B cell (primary cell): ENCODE data around the gene RNPEPL1. TPM values are rescaled to one million over a fixed set of nuclear protein-coding genes. Genes with fewer than 3 reads are reported as not detected.

ENCODE experiments used
- ATAC-seq: fragments of 200-7000 bp; cut with Tn5 transposase; one replicate; pipeline ENCODE4 v1.10.0; 2021; ENCODE audit warnings: low read depth, mild to moderate bottlenecking, moderate number of reproducible peaks, moderate library complexity
- CTCF ChIA-PET: fragments of 350-600 bp; sonication (Branson Sonifier 250); formaldehyde crosslinking; loops from one replicate; lab custom pipeline; 2021; ENCODE audit warnings: antibody characterized with exemption, inconsistent platforms; lab: Charles Lee
- POLR2A ChIA-PET: fragments of 350-600 bp; sonication (Branson Sonifier 250); formaldehyde crosslinking; loops from one replicate; lab custom pipeline; 2021; ENCODE audit warnings: antibody characterized with exemption; lab: Charles Lee
- DNase-seq: peaks from one replicate; pipeline ENCODE4 v3.0.0; 2013
- H2AFZ ChIP-seq: 2 replicates; pipeline ENCODE4 v1.6.1; 2012; ENCODE audit warnings: mild to moderate bottlenecking, low read depth, low read length; ENCODE audit not compliant: insufficient read depth, poor library complexity, severe bottlenecking
- H3K27ac ChIP-seq, 2 donors: 1 replicate in 1 of 2; 2 replicates in 1 of 2; pipeline ENCODE4 v1.5.1; 2012 to 2013; ENCODE audit warnings: low read length in 2 of 2, mild to moderate bottlenecking in 2 of 2, moderate library complexity in 1 of 2
- H3K27me3 ChIP-seq, 4 experiments: fragments of 200-600 bp in 1 of 4; sonication (generic) in 1 of 4; replicated peaks in 1 of 4; 1 replicate in 2 of 4; 2 replicates in 2 of 4; pipeline versions ENCODE4 v1.6.1 to v1.7.0; 2013 to 2016; ENCODE audit warnings: low read length in 3 of 4, mild to moderate bottlenecking in 2 of 4, mixed read lengths in 1 of 4, moderate library complexity in 1 of 4; ENCODE audit not compliant: insufficient read depth in 4 of 4, control insufficient read depth in 3 of 4; ENCODE audit errors: control extremely low read depth in 1 of 4
- H3K36me3 ChIP-seq, 2 experiments: replicated peaks in 1 of 2; 1 replicate in 1 of 2; 2 replicates in 1 of 2; pipeline versions ENCODE4 v1.6.1 to v1.7.1; 2013; ENCODE audit warnings: low read length in 1 of 2; ENCODE audit not compliant: insufficient read depth in 2 of 2, control insufficient read depth in 1 of 2; ENCODE audit errors: control extremely low read depth in 1 of 2, extremely low read depth in 1 of 2
- H3K4me1 ChIP-seq, 2 donors: fragments of 200-600 bp in 1 of 2; sonication (generic) in 1 of 2; 1 replicate in 1 of 2; 2 replicates in 1 of 2; pipeline versions ENCODE4 v1.5.1 to v1.6.1; 2013 to 2017; ENCODE audit warnings: low read length in 2 of 2; ENCODE audit not compliant: control insufficient read depth in 2 of 2, insufficient read depth in 2 of 2
- H3K4me2 ChIP-seq: replicated peaks from 2 replicates; pipeline ENCODE3; 2012; ENCODE audit warnings: mild to moderate bottlenecking, low read depth, low read length; ENCODE audit not compliant: poor library complexity, severe bottlenecking
- H3K4me3 ChIP-seq, 5 experiments: fragments of 200-600 bp in 1 of 5; sonication (generic) in 1 of 5; 1 replicate in 3 of 5; 2 replicates in 2 of 5; pipeline versions ENCODE4 v1.5.1 to v1.7.0; 2011 to 2016; ENCODE audit warnings: low read length in 4 of 5, mild to moderate bottlenecking in 4 of 5, low read depth in 2 of 5, control low read depth in 1 of 5, moderate library complexity in 1 of 5; ENCODE audit not compliant: insufficient read depth in 1 of 5; ENCODE audit errors: control extremely low read depth in 1 of 5, extremely low read depth in 1 of 5
- H3K79me2 ChIP-seq: fragments of 200-600 bp; sonication (generic); one replicate; pipeline ENCODE4 v1.6.0; 2016; ENCODE audit warnings: low read length; ENCODE audit not compliant: control insufficient read depth, insufficient read depth
- H3K9ac ChIP-seq: fragments of 200-600 bp; sonication (generic); 2 replicates; pipeline ENCODE4 v1.6.1; 2017; ENCODE audit warnings: mild to moderate bottlenecking, low read length, moderate library complexity
- H3K9me3 ChIP-seq, 3 donors: one replicate each; pipeline versions ENCODE4 v1.6.1 to v1.7.1; 2013; ENCODE audit warnings: low read length in 2 of 3; ENCODE audit not compliant: control insufficient read depth in 2 of 3, insufficient read depth in 1 of 3; ENCODE audit errors: control extremely low read depth in 1 of 3
- H4K20me1 ChIP-seq: 2 replicates; pipeline ENCODE4 v1.6.0; 2012; ENCODE audit warnings: mild to moderate bottlenecking, low read length; ENCODE audit not compliant: insufficient read depth, control insufficient read depth, poor library complexity, severe bottlenecking
- H3K27ac Mint-ChIP-seq: one replicate; pipeline ENCODE4 v1.8.0; 2021; ENCODE audit warnings: mixed read lengths
- H3K27me3 Mint-ChIP-seq: one replicate; pipeline ENCODE4 v1.8.0; 2021; ENCODE audit warnings: mixed read lengths
- H3K4me1 Mint-ChIP-seq: one replicate; pipeline ENCODE4 v1.8.0; 2021; ENCODE audit warnings: mixed read lengths
- H3K4me3 Mint-ChIP-seq: one replicate; pipeline ENCODE4 v1.8.0; 2021; ENCODE audit warnings: mixed read lengths
- H3K9me3 Mint-ChIP-seq: one replicate; pipeline ENCODE4 v1.8.0; 2022; ENCODE audit warnings: mixed read lengths; ENCODE audit not compliant: insufficient read depth
- CTCF ChIP-seq: fragments of 200-600 bp; IDR thresholded peaks from one replicate; pipeline ENCODE4 v1.8.0; 2022; ENCODE audit warnings: antibody characterized with exemption, mild to moderate bottlenecking
- EZH2 ChIP-seq: IDR thresholded peaks from 2 replicates; pipeline ENCODE4 v1.6.1; 2012; ENCODE audit warnings: borderline replicate concordance, low read depth, mild to moderate bottlenecking, moderate library complexity, low read length; ENCODE audit not compliant: insufficient read depth, poor library complexity, severe bottlenecking
- WGBS: methylation state at CpG from one replicate; pipeline ENCODE4 v1.1.5; 2013; ENCODE audit warnings: missing lambda C conversion rate; ENCODE audit not compliant: insufficient coverage; 5-methylcytosine and 5-hydroxymethylcytosine counted together
- intact Hi-C: fragments of 100-400 bp; cut with micrococcal nuclease; formaldehyde crosslinking; loops from one replicate; pipeline ENCODE4 v1.10.0; 2022
- polyA plus RNA-seq: library from polyadenylated mRNA; depleted of rRNA; stranded (reverse); fragments of >200 nt; gene quantifications from 2 replicates; pipeline ENCODE4 v1.2.3, GENCODE V29; 2012
- total RNA-seq, 2 donors: library from RNA; stranded (reverse); fragments of 120-200 nt in 1 of 2; gene quantifications; 1 replicate in 1 of 2; 2 replicates in 1 of 2; pipeline versions ENCODE4 v1.2.3 to v1.2.4, GENCODE V29; 2013 to 2022

The RNPEPL1 gene
- total and polyA plus RNA-seq, 2 donors (not counting 1 experiment from before 2014, with no cell fraction given): 103 to 109 TPM

- Mint-ChIP-seq H3K4me3 (no peak overlapping the region), H3K27ac (no peak overlapping the region), H3K27me3 (no peaks in the 10 kb centered on the region), H3K9me3 (no peaks in the 10 kb centered on the region), H3K4me1 (no peaks in the 10 kb centered on the region)
- over 99% methylated on average over 17 of the region's 17 CpGs for WGBS
- ChIA-PET CTCF (no interaction called here), POLR2A (no interaction called here)
- TF ChIP-seq CTCF: no peak
- TF ChIP-seq EZH2: no peak
- Histone ChIP-seq H3K9me3 (no peaks in the 10 kb centered on the region), H4K20me1 (peaks cover 53% of the 10 kb centered on the region), H2AFZ (no peak overlapping the region), H3K4me1 (no peaks in the 10 kb centered on the region), H3K27me3 (no peaks in the 10 kb centered on the region), H3K36me3 (peaks cover 0 to 41% of the 10 kb centered on the region in 2 experiments), H3K9ac (no peak overlapping the region), H3K4me3 (no peak overlapping the region), H3K4me2 (no peak overlapping the region), H3K27ac (no peak overlapping the region), H3K79me2 (peaks cover 37% of the 10 kb centered on the region)
- ATAC-seq (no peak), DNase-seq (no peak)
- intact Hi-C loops: no loop called here
These were observed 27.8 kb downstream of the RNPEPL1 start for GRCh38 chr2:240596080-240596460.

- Histone ChIP-seq H3K9me3 (no peaks in the 10 kb centered on the region), H3K27me3 (no peaks in the 10 kb centered on the region), H4K20me1 (peaks cover 49% of the 10 kb centered on the region), H3K79me2 (peaks cover 33% of the 10 kb centered on the region), H3K36me3 (peaks cover 0 to 38% of the 10 kb centered on the region in 2 experiments), H3K4me2 (no peak overlapping the region), H2AFZ (no peak overlapping the region), H3K4me1 (no peaks in the 10 kb centered on the region), H3K27ac (no peak overlapping the region), H3K4me3 (no peak overlapping the region), H3K9ac (no peak overlapping the region)
- no peaks in the 10 kb centered on the region for H3K9me3 Mint-ChIP-seq
- ATAC-seq (no peak), DNase-seq (no peak)
- H3K4me3 Mint-ChIP-seq: no peak overlapping the region
- H3K27me3 Mint-ChIP-seq: no peaks in the 10 kb centered on the region
- no peak for TF ChIP-seq CTCF
- no peak for TF ChIP-seq EZH2
- no peak overlapping the region for H3K27ac Mint-ChIP-seq
- ChIA-PET CTCF (no interaction called here), POLR2A (no interaction called here)
- 88% methylated on average over 22 of the region's 23 CpGs for WGBS
- H3K4me1 Mint-ChIP-seq: no peaks in the 10 kb centered on the region
- intact Hi-C loops: no loop called here
These were observed 28.2 kb downstream of the RNPEPL1 start for GRCh38 chr2:240596491-240596931.
